ENCODE measurements around the gene DOP1A.

Gene DOP1A, protein sequence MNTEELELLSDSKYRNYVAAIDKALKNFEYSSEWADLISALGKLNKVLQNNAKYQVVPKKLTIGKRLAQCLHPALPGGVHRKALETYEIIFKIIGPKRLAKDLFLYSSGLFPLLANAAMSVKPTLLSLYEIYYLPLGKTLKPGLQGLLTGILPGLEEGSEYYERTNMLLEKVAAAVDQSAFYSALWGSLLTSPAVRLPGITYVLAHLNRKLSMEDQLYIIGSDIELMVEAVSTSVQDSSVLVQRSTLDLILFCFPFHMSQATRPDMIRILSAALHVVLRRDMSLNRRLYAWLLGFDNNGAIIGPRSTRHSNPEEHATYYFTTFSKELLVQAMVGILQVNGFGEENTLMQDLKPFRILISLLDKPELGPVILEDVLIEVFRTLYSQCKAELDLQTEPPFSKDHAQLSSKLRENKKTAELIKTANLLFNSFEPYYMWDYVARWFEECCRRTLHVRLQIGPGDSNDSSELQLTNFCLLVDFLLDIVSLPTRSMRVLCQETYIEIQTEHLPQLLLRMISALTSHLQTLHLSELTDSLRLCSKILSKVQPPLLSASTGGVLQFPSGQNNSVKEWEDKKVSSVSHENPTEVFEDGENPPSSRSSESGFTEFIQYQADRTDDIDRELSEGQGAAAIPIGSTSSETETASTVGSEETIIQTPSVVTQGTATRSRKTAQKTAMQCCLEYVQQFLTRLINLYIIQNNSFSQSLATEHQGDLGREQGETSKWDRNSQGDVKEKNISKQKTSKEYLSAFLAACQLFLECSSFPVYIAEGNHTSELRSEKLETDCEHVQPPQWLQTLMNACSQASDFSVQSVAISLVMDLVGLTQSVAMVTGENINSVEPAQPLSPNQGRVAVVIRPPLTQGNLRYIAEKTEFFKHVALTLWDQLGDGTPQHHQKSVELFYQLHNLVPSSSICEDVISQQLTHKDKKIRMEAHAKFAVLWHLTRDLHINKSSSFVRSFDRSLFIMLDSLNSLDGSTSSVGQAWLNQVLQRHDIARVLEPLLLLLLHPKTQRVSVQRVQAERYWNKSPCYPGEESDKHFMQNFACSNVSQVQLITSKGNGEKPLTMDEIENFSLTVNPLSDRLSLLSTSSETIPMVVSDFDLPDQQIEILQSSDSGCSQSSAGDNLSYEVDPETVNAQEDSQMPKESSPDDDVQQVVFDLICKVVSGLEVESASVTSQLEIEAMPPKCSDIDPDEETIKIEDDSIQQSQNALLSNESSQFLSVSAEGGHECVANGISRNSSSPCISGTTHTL (N-terminal part only)

DNA sequence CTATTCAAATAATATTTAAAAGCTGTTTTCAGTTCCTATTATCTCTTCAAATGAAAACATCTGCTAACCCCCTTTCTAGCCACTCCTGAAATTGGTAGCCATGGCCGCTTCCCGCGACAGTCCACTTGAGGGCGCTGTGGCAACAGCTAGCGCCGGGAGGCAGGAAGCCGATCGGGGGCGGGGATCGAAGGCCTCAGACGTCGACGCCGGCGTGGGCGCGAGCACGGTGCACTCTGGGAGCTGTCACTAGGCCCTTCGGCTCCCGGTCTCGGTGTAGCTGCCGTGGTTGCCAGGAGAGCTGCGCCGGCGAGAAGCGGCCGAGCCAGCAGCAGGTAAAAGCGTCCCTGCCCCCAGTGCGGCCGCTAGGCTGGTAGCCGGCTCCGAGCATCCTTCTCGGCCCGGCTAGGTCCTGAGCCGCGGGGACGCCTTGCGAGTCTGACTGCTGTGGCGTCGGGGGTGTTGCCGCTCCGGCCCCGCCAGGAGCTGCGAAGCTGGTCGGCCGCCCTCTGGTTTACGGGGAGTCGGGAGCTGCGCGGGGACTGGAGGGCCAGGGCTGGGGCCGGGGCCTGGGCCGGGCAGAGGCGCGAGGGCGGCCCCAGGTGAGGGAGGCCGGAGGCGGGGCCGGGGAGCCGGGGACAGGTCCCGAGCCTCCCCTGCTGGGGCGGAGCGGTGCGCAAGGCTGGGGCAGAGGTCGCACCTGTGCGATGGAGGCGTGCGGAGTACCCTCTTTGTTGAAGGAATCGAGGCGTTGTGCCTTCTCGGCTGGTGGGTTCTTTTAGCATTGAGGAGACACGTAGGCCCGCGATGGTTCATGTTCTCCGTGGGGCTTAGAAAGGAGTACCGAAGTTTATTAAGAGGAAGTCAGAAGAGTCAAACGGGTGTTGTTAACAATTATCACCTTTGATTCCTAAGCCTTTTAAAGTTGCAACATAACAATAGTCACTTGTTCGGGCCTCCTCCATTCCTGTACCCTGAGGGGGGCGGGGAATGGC, at the start of gene DOP1A:
Gene DOP1A (plus strand): TSS at position 224 of the 992 bp plus-strand sequence. CDS start 29,307 bp downstream, outside the sequence.
- DNase-seq (ENCODE audit: low spot score): peak; percentile 97

DNA sequence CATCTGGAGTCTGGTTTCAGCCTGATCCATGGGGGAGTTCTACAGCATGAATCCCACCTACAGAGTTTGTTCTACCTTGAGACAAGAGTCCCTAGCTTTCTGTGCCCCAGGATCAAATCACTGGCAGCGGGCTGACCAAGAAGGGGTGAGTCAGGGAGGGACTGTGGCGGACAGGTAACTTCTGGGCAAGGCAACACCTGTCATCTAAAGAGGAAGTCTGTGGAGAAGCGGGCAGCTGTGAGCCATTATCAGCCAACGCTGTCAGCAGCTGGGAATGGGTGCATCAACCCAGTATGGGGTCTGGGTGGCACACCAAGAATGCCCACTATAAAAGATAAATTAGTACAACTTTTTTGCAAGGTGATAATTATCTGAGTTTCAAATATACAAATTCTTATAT, 47.7 kb upstream of the DOP1A start:
- DNase-seq (ENCODE audit: low spot score): no peak

DNA sequence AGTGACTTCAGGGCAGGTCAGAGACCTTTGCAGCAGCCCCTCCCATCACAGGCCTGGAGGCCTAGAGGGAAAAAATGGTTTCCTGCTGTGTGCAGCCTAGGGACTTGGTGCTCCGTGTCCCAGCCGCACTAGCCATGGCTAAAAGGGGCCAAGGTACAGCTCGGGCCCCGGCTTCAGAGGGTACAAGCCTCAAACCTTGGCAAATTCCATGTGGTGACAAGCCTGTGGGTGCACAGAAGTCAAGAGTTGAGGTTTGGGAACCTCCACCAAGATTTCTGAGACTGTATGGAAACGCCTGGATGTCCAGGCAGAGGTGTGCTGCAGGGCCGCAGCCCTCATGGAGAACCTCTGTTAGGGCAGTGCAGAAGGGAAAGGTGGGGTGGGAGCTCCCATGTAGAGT, 35.8 kb upstream of the DOP1A start:
- DNase-seq (ENCODE audit: low spot score): no peak

DNA sequence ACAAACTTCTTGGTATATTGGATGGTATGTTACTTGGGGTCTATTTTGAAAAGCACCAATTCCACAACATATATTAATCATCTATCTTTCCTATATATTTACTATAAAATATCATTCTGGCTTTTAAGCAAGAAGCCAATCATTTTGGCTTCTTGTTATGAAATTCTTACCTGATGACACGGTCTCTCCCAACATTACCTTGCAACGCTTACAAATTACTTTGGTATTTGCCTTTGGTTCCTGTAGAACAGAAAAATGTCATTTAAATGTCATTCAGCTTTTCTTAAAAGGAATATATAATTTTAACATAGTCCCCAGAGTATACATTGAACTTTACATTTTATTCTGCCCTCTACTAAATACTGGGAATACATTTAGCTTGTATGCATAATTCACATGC, 29.2 kb upstream of the DOP1A start:
- no peak for DNase-seq (ENCODE audit: low spot score)

DNA sequence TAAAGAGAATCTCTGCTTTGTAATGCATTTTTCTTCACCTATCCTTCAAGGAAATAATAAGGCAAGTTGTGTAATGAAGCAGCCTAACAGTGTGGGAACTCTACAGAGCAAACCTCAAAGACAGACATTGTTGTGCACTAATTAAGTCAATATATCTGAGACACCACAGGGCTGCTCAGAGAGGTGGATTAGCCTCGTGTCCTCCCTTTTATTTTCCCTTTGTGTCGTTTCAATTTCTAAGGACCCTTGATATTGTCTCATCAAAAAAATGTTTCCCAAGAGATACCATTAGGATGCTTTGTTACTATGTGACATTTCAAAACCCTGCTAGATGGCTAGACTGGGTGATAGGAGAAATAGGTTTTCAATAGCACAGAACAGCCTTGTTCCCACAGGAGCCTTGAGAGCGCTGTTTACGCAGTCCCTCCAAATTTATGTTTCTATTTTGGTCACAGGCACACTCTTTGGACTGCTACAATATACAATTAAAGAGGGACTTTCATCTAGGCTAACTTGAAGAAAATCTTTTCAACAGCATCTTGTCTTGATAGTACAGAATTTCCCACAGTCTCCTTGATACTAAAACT, 24.9 kb upstream of the DOP1A start:
- DNase-seq (ENCODE audit: low spot score): no peak

DNA sequence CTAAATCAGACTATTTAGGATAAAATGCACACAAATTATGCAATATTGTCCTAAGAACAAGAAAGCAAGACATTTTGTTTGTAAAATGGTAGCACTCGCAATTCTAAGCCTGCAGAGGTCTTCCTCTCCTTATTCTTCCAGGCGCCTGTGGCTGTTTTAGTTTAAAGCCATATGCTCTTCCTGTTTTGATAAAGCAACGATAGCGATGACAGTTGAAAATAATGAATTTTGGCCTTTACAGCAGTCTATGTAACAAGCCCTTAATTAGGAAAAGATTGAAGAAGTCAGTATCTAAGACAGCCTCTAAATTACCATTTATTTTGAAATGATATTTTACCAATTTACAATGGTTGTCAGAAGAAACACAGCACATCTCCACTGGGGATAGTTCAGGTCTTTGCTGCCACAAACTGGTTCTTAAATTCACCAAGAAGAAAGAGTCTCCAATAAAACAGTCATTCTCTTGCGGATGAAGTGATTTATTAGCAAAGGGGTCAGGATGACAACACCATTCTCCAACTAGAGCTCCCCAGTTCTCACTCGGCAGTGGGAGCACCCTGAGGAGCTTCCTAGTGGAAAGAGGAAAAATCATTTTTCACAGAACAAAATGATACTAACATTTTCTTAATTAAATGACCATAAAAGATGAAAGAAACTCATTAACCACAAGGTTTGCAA, 23.2 kb upstream of the DOP1A start:
- no peak for DNase-seq (ENCODE audit: low spot score)

DNA sequence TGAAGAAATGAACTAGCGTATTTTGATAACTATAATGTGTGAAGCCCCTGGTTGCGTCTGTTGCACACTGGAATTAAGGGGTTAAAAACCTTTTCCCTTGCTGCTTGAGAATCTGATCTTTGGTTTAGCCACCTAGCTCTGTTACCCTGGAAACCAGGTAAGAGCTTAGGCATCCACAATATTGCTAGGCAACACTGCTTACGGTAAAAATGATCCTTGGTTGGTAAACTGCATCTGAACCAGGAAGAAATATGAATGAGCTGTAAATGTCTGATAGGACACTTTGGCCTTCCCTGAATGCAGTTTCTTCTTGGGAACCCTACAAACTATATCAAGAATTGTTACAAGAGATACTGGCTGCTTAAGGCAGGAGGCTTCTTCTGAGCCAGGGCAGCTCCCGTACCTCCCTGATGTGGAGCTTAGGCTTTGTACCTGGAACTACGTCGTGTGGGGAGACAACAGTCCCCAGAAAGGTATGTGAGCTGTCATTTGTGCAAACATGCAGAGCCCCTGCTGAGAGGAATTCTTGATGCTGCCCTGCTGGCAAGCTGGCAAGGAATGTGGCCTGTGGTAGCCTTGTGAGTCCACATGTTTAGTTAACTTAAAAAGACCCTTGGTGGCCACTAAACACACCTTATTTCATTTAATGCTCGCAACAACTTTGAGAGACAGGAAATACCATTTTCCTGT, 20.3 kb upstream of the DOP1A start:
- DNase-seq (ENCODE audit: low spot score): no peak

DNA sequence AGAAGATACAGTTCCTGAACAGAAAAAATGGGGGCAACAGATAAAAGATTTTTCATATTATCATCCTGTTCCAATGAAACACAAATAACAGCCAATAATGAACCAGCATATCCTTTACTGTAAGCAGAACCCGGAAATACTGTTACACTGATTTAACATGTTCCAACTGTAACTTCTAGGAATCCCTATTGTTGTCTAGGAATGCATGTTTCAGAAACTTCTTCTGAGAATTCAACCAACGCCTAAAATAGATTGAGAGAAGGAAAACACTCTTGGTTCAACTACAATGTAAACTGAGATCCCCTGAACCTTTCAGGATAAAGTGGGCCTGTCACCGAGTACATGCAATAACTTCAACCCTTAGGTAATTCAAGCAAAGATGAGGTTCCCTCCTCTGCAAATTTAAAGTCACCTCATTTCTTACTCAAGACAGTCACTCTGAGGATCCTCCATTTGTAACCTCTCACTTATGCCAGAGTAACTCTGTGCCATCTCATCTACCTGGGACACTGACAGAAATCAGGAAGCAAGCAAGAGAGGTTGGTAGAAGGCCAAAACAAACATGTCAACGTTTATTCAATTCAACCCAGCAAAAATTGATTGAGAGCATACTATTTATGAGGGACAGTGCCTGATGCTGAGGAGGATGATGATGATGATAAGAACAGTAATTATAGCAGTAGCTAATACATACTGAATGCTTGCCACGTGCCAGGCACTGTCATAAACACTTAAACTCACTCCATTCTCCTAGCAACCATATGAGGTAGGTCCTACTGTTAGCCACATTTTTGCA, 15.9 kb upstream of the DOP1A start:
- DNase-seq (ENCODE audit: low spot score): no peak

DNA sequence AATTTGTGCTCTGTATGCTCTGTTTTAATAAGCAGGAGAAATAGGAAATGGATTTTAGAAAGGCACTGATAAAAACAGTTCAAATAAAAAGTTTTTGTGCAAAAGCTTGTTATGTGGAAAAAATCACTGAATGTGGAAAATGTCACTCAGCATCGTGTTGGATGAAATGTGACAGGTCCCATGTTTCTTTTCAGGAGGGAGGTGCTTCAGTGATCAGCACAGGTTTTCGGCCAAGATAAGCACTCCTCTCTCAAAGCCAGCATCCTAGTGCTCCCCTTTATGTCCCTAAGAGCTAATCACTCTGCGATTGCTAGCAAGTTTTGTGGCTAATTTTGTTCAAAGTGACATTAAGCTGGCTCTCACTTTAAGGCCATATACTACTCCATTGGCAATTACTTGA, 13.8 kb upstream of the DOP1A start:
- no peak for DNase-seq (ENCODE audit: low spot score)

DNA sequence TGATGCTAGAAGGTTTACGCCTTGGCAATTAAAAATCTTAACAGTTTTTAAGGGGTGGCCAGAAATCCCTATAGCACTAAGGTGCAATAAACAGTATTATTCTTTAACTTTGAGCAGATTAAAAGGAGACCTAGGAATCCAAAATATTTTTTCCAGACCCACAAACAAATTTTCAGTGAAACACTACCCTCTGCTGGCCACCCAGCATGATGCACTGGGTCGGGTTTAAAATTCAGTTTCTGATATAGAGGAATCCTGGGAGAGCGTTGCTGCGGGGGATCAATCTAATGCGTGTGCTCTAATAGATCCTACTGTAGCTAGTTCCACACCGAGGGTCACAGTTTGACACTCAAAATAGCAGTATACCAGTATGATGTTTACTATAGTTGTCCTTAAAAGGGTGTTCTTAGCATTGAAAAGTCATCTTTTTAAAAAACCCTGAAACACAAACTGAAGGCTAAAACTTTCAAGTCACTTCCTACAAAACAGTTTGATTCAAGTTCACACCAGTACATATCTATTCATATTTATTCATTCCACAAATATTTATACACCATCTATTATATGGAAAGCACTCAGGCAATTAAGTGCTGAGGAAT, 12.0 kb upstream of the DOP1A start:
- DNase-seq (ENCODE audit: low spot score): peak; percentile 39

DNA sequence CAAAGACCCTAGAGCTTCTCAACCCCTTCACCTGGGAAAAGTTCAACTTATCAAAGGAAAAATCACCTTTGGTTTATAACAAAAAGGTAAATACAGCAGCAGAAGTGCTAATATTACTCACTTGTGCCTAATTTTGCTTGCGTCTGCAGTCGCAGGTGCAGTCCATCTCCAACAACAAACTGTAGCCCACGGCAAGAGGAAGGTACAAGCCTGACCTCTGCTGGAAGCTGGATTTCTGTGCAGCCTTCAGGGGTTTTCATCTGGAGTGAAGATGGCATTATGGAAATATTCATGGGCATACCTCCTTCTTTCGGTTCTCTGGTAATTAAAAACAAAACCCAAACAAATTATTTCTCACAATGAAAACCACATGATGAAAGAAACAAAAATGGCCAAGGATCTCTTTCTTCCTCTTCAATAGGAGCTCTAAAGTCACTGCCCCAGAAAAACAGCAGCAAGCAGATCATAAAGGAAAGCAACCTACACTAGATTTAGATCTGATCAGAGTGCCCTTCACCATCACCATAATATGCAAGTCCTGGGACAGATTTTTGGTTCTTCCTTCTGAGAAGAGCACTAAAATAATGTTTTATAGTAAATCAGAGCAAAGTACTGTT, 9.7 kb upstream of the DOP1A start:
- DNase-seq (ENCODE audit: low spot score): peak; percentile 26

DNA sequence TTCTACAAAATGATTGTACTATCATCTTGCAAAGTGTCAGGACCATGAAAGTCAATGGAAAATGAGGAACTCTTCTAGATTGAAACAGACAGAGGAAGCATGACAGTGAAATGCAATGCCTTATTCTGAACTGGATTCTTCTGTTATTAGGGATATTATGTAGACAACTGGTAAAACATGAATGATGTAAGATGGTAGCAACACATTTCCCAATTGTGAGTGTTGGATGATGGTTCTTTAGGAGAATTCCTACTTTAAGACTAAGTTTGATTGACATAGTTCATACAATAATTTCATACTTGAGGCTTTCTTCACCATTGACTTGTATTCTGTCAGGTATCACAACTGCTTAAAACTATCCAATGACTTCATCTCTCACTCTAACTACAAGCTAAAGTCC, 6.3 kb upstream of the DOP1A start:
- DNase-seq (ENCODE audit: low spot score): no peak

DNA sequence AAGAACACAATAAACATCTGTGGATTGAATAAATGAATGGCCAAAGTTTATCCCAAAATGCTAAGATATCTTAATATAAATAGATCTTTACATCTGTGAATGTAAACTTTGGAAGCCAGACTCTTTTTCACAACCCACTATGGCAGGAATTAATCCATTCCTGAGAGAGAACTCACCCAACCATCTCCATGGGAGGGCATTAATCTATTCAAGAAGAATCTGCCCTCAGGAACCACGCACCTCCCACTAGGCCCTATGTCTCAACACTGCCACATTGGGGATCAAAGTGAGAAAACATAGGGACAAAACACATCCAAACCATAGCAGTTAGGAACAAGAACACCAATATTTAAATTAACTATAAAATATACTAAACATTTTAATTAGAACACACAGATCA, 5.2 kb upstream of the DOP1A start:
- no peak for DNase-seq (ENCODE audit: low spot score)

DNA sequence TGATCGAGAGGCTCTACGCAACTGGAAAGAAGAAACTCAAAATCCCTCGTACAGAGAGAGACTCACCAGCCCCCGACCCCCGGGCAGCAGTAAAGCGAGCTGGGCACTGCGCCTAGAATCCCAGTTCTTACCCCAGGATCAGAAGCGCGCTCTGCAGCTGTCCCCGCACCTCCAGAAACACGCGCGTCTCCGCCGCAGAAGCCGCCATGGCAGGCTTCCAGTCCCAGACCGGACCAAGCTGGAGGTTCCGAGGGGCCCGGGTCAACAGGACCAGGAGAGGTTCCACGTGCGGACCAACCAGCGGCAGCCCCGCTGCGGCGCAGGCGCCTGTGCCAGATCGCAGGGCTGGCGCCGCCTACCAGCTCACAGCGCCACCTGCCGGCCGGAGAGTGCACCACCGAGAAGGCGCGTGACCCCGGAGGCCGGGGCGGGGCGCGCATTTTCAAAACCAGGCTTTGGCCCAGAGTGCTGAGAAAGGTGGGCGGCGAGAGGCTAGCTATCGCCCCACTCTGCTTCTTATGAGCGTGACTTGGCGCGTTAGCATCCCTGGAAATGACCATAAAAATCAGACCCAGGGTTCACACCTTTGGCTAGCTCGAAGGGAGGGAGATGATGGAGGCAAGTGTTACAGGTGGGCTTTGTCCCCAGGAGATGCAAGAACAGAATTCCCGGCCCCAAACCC, 1.8 kb upstream of the DOP1A start, which contains the start of gene UBE3D:
Gene UBE3D (minus strand): TSS at position 331 of the 682 bp plus-strand sequence. CDS start 123 bp downstream, at position 208.
- DNase-seq (ENCODE audit: low spot score): peak; percentile 89

DNA sequence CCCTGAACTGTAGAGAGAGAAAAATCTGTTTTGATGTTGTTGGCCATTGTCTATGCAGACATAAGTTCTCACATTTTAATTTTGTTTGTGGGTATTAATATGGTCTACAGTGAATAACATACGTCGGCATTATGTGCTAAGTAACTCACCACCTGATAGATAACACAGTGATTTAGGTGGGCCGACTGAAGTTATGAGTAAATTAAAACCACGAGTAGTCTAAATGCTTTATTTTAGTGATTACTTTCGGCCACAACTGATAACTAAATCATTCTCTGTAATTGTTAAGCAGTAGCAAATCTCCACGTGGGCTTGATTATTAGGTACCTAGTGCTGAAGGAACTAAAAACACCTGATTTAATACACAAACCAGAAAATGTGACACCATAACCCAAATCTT, 1.1 kb downstream of the DOP1A start:
- DNase-seq (ENCODE audit: low spot score): no peak

DNA sequence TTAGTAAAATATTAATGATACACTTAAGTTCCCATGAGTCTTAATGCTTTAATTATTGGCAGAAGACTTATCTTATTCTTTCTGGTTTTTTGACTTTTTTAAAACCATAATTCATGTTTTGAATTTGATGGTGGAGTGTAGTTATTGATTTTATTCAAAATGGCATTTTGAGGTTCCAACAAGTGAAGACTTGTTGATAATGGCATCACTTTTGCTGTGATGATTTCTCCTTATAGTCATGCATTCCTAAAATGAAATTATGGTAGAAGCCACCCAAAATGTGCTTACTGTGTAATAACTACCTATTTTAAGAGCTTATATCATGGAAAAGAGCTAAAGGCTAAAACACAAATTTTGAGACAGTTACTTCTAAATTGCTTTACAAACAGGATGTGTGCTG, 2.2 kb downstream of the DOP1A start:
- DNase-seq (ENCODE audit: low spot score): no peak

DNA sequence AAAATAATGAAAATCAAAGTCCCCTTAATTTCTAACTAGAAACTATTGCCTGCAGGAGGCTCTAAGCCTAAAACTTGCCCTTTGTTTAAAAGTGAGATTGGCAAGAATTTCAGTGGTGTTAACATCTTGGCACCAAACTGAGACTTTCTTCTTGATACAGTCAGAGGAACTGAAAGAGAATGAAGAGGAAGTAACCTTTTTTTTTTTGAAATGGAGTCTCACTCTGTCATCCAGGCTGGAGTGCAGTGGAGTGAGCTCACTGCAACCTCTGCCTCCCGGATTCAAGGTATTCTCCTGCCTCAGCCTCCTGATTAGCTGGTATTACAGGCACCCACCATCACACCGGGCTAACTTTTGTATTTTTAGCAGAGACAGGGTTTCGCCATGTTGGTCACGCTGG, 3.6 kb downstream of the DOP1A start:
- no peak for DNase-seq (ENCODE audit: low spot score)
